ENCODE measurements around the gene SLC38A11.
"Not testable (repeated sequence)": the region's sequence is repeated elsewhere in the genome, so short reads cannot be mapped to it uniquely, and the experiment has no call there.

Gene SLC38A11

DNA sequence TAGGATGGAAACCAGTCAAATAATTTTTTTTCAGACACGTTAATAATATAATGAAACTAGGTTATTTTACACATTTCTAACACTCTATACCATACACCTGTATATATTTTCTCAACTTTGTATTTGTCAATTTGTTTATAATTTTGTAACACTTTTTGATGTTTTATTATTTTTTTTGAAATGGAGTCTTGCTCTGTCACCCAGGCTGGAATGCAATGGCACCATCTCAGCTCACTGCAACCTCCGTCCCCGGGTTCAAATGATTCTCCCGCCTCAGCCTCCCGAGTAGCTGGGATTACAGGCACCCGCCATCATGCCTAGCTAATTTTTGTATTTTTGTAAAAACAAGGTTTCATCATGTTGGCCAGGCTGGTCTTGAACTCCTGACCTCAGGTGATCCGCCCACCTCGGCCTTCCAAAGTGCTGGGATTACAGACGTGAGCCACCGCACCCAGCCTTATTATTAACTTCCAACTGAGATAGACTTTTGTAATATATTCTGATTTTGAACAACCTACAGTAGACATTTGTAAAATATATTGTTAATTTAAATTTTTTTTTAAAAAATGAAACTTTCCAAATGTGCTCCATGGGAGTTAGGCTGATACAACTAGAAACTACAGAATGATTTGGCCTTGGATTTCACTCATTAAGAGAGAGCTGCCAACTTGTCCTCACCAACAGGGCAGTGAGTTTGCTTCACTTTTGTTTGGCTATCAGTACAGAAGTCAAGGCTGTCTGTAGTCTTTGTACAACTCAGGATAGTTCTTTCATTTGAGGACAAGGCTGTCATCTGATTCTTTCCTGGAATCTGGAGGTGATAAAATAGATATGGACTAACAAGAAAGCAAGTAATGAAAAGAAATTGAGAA is 79.8 kb downstream of the SLC38A11 start:
- DNase-seq: no peak

DNA sequence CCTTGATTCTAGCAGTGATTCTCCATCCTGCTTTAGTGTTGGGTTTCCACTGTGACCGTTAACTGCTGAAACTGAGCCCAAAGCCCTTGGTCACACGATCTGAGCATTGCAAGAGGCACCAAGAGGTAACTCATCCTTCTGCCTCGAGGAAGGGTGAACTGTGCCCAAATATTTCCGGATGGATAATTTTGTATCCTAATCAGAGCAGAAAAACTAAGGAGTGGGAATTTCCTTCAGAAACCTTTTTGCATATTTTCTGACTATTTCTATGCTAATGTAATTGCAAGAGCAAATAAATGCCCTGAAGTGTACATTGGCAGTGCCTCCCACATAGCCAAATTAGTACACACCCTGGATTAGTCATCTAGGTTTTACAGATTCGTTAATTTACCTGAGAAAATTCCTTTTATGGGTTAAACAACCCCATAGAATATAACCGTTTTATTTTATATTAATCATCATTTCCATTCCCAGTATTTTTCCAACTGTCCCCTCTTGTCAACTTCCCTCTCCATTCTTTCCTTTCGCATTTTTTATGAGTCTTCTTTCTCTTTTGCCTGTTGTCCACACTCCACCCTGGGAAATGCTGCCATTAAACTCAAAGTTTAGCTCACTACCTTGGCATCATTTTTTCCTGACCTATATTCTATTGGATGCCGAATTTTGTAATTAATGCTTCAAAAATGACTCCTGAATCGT is 82.0 kb downstream of the SLC38A11 start:
- no peak for DNase-seq

DNA sequence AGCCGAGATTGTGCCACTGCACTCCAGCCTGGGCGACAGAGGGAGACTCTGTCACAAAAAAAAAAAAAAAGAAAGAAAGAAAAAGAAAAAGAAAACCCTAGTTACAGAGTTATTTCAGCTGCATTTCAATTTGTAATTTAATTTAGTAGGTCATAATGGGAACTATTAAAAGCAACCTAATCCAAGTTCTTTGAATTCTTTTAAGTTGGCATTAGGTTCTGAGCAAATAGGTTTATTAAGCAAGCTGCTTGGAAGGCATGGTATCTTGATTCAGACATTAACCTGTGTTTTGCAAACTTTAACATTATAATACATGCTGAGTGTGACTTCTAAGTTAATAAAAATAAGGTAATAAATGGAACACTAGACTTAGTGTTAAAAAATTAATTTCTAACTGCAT is 83.9 kb downstream of the SLC38A11 start:
- no peak for DNase-seq

DNA sequence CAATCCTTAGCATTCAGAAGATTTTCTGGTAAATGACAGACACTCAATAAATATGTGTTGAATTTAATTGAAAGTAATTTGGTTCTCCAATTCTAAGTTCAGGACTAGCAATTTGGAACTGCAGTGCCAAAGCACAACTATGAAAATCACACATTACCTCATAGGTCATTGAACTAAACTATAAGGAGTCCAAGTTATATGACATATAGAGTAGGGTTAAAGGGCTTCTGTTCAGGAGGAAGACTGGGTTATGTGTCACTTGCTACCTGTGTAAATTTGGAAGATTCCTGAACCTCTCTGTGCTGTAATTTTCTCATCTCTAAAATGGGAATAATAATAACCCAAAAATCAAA is 85.9 kb downstream of the SLC38A11 start:
- DNase-seq: no peak

- no peak for DNase-seq
These were observed 86.5 kb downstream of the SLC38A11 start for GRCh38 chr2:164868563-164869419.

DNA sequence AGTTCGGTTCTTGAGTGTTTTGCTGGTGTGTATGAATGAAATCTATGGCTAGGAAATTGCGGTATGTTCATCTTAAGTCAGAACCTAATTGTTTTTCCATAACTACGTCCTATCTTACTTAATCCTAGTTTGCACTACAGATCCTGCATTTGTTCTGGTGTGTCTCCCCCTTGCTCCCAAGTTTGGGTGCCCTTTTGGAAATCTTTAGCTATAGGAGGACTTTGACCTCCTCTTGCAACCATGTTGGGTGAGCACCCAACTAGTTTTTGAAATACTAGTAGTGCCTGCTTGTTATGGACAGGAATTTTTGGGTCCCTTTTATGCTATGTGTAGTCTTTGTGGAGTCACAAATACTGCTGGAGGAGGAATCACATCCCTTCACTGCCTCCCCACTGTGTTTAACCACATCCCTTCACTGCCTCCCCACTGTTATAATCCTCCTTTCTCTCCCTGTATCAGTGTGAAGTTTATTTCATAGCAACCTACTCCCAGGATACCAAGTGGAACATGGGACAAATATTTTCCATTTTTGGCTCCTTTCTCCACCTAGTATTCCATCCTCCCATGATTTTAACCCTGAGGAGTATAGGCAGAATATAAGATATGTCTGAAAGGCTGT is 87.4 kb downstream of the SLC38A11 start:
- no peak for DNase-seq

GRCh38 chr2:164866381-164866780 is 88.9 kb downstream of the SLC38A11 start:
- DNase-seq: not testable (repeated sequence)

GRCh38 chr2:164860694-164861042 is 94.7 kb downstream of the SLC38A11 start:
- no peak for DNase-seq

DNA sequence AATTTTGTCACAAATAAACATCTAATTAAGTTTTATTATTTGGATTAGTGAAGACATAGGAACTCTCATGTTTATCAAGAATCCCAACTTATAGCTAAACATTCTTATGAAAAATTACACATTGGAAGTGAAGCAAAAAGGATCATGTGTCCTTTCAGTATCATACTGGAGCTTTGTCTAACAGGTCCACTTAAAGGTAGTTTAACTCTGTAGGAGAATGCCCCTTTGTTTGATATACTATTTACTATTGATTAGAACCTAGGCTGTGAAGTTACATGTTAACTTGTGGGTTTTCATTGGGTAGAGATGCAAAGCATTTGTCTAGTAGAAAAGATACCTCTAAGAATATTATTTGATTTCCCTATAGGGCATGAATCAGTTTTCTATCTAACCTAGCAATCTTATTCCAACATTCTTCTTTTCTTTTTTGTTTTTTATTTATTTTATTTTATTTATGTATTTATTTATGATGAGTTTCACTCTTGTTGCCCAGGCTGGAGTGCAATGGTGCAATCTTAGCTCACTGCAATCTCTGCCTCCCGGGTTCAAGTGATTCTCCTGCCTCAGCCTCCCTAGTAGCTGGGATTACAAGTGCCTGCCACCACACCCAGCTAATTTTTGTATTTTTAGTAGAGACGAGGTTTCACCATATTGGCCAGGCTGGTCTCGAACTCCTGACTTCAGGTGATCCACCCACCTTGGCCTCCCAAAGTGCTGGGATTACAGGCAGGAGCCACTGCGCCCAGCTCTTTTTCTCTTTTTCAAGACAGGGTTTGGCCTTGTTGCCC is 95.2 kb downstream of the SLC38A11 start:
- not testable (repeated sequence) for DNase-seq

GRCh38 chr2:164859251-164859818 is 96.0 kb downstream of the SLC38A11 start:
- no peak for DNase-seq

DNA sequence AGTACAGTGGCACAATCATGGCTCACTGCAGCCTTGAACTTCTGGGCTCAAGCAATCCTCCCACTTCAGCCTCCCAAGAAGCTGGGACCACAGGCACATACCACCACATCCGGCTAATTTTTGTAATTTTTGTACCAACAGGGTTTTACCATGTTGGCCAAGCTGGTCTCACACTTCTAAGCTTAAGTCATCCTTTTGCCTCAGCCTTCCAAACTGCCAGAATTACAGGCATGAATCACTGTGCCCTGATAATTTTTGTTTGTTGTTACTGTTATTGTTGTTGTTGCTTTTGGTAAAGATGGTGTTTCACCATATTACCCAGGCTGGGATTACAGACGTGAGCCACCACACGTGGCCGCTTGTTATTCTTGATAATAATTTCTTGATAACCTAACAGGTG is 103.2 kb downstream of the SLC38A11 start:
- no peak for DNase-seq

- DNase-seq: no peak
These were observed 105.1 kb downstream of the SLC38A11 start for GRCh38 chr2:164850235-164850634.

DNA sequence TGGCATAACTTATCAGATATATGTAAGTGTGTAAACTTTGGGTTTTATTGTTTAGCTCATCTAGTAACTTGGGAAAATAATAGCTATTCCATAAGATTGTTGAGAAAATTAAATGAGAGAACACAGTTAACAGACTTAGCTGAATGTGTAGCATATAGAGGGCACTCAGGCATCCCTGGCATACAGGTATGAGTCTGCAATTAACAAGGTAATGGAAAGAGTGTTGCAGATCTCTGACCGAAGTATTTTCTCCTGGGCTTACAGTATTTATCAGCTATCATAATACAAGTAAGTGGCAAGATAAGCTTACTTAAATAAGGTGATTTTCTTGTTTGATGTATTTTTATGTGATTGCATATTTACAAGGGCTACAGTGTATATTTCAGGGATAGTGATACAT is 105.8 kb downstream of the SLC38A11 start:
- no peak for DNase-seq

DNA sequence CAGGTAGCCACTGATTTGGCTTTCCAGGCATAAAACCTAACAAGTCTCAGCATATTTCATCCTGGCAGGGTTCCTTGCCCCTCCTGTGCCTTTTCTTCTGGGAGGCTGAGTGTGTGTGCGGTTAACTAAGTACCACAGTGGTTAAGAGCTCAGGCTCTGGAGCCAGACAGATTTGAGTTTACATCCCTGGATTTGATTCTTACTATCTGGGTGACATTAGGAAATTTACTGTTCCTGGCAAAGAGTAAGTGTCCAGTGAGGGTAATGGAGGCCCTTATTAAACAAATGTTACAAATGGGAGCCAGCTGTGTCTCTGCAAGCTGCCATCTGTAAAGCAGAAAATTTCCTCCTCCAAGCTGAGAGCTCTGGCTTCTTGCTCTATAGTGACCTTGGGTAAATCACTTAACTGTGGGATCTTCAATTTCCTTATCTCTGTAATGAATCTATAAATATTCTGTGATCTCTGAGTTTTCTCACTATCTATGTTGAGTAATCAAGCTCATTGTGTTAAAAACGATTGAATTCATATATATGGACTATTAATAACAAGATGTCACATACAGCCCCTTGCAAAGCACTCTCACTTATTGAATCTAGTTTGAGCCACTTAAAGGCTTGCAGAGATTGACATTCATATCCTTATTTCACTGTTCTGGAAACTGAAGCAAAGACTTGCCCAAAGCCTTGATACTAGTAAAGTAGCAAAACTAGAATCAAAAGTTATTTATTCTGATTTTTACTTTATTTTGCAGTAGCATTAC is 107.2 kb downstream of the SLC38A11 start:
- no peak for DNase-seq

DNA sequence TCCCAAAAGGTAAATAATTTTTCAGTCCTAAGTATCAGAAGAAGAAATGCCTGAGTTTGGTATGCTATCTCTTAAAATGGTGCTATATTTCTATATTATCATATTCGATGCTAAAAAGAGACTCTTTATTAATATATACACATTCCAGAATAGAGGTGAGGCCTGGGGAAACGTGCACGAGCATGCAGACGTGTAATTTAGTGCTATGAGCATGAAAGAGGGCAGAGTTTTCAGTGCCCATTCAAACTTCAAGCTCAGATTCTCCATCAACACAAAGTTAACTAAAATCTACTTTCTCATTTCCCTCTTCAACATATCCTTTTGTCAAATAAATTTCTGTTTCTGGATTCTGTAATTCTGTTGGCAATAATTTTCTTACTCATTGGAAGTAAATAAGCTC is 108.0 kb downstream of the SLC38A11 start:
- DNase-seq: no peak

DNA sequence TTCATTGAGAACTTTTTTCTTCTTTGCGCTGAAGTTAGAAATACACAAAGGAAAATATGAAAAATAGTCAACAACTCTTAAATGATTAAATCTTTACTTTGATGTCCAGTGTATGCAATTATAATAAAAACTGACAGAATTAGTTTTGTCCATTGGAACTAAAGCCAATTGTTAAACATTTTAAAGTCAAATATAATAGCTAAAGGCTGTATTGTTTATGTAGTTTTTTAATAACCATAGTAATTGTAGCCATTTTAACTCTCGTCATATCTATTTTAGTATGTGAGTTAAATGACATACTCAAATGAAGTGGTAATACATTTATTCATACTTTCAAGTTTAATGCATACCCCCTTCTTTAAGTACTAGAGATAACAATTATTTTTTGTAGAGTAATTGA is 109.0 kb downstream of the SLC38A11 start:
- DNase-seq: no peak
